Mucosa of rectum (tissue), 2 donors: ENCODE measurements around the gene EML2.
"Not testable (repeated sequence)": the region's sequence is repeated elsewhere in the genome, so short reads cannot be mapped to it uniquely, and the experiment has no call there.

ENCODE experiments used
- H3K27ac ChIP-seq, 2 donors: one replicate each; pipeline ENCODE4 v1.7.0; 2013; ENCODE audit warnings: inconsistent platforms in 2 of 2, low read depth in 2 of 2, low read length in 2 of 2
- H3K27me3 ChIP-seq, 2 donors: one replicate each; pipeline ENCODE4 v1.7.0; 2013; ENCODE audit warnings: low read length in 2 of 2; ENCODE audit not compliant: control insufficient read depth in 2 of 2, insufficient read depth in 2 of 2
- H3K36me3 ChIP-seq, 2 donors: one replicate each; pipeline ENCODE4 v1.7.0; 2013; ENCODE audit warnings: low read length in 2 of 2; ENCODE audit not compliant: control insufficient read depth in 2 of 2, insufficient read depth in 2 of 2
- H3K4me1 ChIP-seq, 2 donors: one replicate each; pipeline ENCODE4 v1.7.0; 2013; ENCODE audit warnings: low read length in 2 of 2, mild to moderate bottlenecking in 1 of 2; ENCODE audit not compliant: control insufficient read depth in 2 of 2, insufficient read depth in 2 of 2
- H3K4me3 ChIP-seq, 2 donors: one replicate each; pipeline ENCODE4 v1.7.0; 2013; ENCODE audit warnings: low read length in 2 of 2
- H3K9ac ChIP-seq, 2 donors: one replicate each; pipeline ENCODE4 v1.7.0; 2013; ENCODE audit warnings: low read length in 2 of 2, low read depth in 1 of 2, mild to moderate bottlenecking in 1 of 2
- H3K9me3 ChIP-seq, 2 donors: one replicate each; pipeline ENCODE4 v1.7.0; 2013; ENCODE audit warnings: low read length in 2 of 2; ENCODE audit not compliant: control insufficient read depth in 2 of 2
- donor health status: healthy.
- donor health status: Normal muscosa, but diverticular disease.

Gene EML2

DNA sequence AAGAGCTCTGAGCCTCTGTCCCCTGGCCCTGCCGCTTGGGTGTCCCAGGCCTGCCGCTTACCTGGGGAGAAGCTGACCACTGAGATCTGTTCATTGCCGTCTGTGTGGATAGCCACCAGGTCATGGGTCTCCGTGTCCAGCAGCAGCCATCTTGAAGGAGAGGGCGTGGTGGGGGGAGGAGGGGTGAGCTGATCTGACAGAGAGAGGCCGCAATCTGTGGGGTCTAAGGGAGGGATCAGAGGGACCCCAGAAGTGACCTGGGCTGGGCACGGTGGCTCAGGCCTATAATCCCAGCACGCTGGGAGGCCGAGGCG is 22.5 kb downstream of the EML2 start:
- Histone ChIP-seq H3K9me3 (no peaks in the 10 kb centered on the region), H3K27ac (no peak overlapping the region), H3K9ac (no peak overlapping the region), H3K27me3 (no peaks in the 10 kb centered on the region), H3K4me1 (peaks cover 16 to 23% of the 10 kb centered on the region in 2 donors), H3K36me3 (peaks cover 36 to 45% of the 10 kb centered on the region in 2 donors), H3K4me3 (no peak overlapping the region)

DNA sequence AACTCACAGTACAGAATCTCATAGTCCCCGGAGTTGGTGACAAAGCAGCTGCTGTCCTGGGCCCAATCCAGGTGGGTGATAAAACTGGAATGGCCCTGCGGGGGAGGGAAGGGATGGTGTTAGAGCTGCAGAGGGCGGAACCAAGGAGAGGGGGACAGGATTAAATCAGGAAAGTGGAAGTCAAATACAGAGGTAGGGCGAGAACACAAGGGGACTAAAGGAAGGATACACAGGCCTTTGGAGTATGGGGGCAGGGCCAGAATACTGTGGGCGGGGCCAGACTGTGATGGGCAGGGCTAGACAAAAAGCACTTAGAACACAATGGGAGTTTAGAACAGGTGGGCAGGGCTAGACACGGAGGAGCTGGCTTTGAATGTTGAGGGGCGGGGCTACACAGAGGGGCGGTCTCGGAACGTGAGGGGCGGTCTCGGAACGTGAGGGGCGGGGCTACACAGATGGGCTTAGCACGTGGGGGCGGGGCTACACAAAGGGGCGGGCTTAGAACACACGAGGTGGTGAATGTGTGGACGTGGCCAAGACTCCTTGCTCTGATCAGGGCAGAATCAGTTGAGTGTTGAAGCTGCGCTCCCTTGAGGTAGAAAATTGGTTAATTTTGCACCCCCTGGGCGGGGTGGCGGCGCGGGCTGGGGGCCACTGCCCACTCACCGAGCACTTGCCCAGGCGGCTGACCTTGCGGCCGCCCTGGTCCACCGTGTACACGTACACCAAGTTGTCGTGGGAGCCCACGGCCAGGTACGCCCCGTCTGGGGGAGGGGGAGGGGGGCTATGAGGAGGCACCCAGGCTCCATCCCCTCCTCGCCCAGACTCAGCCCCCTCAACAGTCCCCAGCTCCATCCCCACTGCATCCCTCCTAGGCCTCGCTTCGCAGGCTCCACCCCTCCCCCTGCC is 23.1 kb downstream of the EML2 start:
- H3K4me1 ChIP-seq, result peaks cover 16 to 23% of the 10 kb centered on the region in 2 donors
- H3K9me3 ChIP-seq, result no peaks in the 10 kb centered on the region
- H3K4me3 ChIP-seq, result peak overlapping the region; percentile 6 to 45
- H3K9ac ChIP-seq, result peak overlapping the region; percentile 20 to 57
- no peaks in the 10 kb centered on the region for H3K27me3 ChIP-seq
- peak overlapping the region; percentile 72 to 78 for H3K27ac ChIP-seq
- peaks cover 32 to 41% of the 10 kb centered on the region in 2 donors for H3K36me3 ChIP-seq

DNA sequence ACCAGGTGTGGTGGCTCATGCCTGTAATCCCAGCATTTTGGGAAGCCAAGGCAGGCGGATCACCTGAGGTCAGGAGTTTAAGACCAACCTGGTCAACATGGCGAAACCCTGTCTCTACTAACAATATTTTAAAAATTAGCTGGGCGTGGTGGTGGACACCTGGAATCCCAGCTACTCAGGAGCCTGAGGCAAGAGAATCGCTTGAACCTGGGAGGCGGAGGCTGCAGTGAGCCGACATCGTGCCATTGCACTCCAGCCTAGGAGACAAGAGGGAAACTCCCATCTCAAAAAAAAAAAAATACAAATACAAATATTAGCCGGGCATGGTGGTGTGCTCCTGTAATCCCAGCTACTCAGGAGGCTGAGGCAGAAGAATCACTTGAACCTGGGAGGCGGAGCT is 24.1 kb downstream of the EML2 start:
- Histone ChIP-seq H3K27ac (peak overlapping the region; percentile 95 to 96), H3K4me1 (peaks cover 16 to 23% of the 10 kb centered on the region in 2 donors), H3K9ac (peak overlapping the region in 1 of 2 donors; percentile 58), H3K36me3 (peaks cover 27 to 35% of the 10 kb centered on the region in 2 donors)
- not testable (repeated sequence) for H3K27me3 ChIP-seq, H3K9me3 ChIP-seq, H3K4me3 ChIP-seq

- Histone ChIP-seq H3K27ac (peak overlapping the region; percentile 95 to 96), H3K4me3 (peak overlapping the region; percentile 28 to 38), H3K36me3 (peaks cover 27 to 39% of the 10 kb centered on the region in 2 donors), H3K9ac (peak overlapping the region; percentile 26 to 58), H3K9me3 (no peaks in the 10 kb centered on the region), H3K4me1 (peaks cover 16 to 23% of the 10 kb centered on the region in 2 donors), H3K27me3 (no peaks in the 10 kb centered on the region)
Observed at GRCh38 chr19:45613926-45614725, 25.1 kb downstream of the EML2 start.

- Histone ChIP-seq H3K27me3 (no peaks in the 10 kb centered on the region), H3K9ac (no peak overlapping the region), H3K9me3 (no peaks in the 10 kb centered on the region), H3K4me1 (peaks cover 9 to 14% of the 10 kb centered on the region in 2 donors), H3K4me3 (no peak overlapping the region), H3K36me3 (peaks cover 22 to 30% of the 10 kb centered on the region in 2 donors), H3K27ac (no peak overlapping the region)
Observed at GRCh38 chr19:45608948-45609347, 30.2 kb downstream of the EML2 start.

DNA sequence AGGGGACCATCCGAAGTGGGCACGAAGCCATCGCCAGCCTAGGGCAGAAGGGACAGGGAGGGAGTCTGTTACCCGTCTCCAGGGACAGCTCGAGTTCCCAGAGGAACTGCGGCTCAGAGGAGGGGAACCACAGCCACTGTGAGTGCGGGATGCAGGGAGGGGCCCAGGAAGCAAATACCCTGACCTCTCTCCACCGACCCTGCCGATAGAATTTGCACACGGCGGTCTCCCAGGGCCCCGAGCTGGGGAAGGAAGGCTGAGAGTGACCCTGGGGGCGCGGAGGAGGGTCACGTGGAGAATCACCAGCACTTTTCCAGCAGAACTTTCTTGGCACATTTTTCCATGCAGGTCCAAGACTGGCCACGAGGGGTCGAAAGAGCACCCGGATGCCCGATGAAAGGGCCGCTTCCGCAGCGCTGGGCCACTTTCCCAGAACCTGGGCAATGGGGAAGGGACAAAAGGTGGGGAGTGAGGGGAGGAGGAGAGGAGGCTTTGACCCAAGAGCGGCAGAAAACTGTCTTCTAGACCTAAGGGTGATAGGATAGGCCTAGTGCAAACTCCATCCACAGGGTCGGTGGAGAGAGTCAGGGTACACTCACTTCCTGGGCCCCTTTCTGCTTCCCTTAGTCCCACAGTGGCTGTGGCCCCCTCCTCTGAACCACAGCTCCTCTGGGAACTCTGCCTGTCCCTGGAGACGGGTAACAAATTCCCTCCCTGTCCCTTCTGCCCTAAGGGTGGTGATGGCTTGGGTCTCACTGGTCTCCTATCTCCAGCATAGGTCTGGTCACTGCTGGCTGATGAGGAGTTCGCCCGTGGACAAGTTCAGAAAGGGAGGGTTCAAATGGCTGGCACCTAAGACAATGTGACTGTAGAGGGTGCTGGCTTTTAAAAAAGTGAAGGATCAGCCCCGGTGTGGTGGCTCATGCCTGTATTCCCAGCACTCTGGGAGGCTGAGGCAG is 31.8 kb downstream of the EML2 start:
- peak overlapping the region; percentile 14 to 23 for H3K9ac ChIP-seq
- H3K27me3 ChIP-seq, result peaks cover 3 to 5% of the 10 kb centered on the region in 2 donors
- no peak overlapping the region for H3K27ac ChIP-seq
- peaks cover 5 to 9% of the 10 kb centered on the region in 2 donors for H3K4me1 ChIP-seq
- peaks cover 12 to 19% of the 10 kb centered on the region in 2 donors for H3K36me3 ChIP-seq
- no peaks in the 10 kb centered on the region for H3K9me3 ChIP-seq
- H3K4me3 ChIP-seq, result peak overlapping the region in 1 of 2 donors; percentile 26

DNA sequence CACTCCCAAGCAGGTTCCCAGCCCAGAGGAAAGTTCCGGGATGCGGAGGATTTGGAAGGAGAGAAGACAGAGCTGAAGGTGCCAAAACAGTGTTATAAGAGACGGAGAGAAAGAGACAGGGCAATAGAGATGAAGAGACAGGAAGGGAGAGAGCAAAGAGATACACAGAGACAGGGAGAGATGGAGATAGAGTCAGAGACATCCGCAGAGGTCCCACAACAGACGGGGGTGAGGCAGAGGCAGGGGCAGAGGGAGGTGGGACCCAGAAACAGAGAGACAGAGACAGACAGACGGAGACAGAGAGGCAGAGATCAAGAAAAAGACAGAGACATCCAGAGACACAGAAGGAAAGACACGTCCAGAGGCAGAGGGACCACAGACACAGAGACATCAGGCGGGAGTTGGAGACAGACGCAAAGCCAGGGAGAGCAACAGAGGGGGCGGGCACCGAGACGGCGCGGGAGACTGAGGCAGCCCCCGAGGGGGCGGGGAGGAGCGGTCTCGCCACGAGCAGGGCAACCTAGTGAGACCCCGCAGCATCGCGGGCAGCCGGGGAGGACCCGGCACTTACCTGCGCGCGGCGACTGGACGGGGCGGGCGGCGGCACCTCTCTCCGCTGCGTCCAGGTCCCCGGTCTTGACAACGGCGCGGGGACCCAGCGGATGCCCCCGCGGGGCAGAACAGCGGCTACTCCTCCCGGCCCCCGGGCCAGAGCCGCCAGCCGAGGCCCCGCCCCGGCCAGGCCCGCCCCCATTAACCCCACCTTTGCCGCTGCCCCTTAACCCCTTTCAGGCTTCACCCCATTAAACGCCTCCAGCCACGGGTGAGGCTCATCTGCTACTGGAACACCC is 37.4 kb downstream of the EML2 start, which contains the start of gene GPR4:
GPR4 (minus strand) TSS at position 689 of the 851 bp plus-strand sequence. CDS start 10,346 bp downstream, outside the sequence.
- Histone ChIP-seq H3K27ac (no peak within 1 kb of the TSS), H3K9ac (no peak within 1 kb of the TSS), H3K27me3 (peaks cover 47 to 53% of the 10 kb centered on the region in 2 donors), H3K4me3 (peak within 1 kb of the TSS in 1 of 2 donors; percentile 54), H3K4me1 (peaks cover under 1 to 4% of the 10 kb centered on the region in 2 donors), H3K9me3 (no peaks in the 10 kb centered on the region), H3K36me3 (no peaks in the 10 kb centered on the region)

DNA sequence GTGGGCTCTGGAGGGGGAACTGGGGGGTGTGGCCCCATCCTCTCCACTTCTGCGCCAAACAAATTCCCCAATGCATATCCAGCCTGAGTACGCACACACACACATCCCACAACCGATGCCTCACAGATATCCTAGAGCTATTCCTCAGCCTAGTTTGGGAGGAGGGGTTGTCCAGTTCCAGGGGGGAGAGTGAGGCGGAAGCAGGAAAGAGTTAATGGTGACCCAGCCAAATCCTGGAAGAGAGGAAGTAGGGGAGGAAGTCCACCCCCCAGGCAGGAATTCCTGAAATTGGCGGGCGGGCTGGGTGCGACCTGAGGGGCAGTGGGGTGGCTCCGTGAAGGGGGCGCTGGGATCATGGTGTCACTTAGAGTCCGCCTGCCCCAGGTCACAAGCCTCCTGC is 38.1 kb downstream of the EML2 start:
- no peak overlapping the region for H3K27ac ChIP-seq
- H3K9ac ChIP-seq, result no peak overlapping the region
- no peak overlapping the region for H3K4me3 ChIP-seq
- H3K9me3 ChIP-seq, result no peaks in the 10 kb centered on the region
- no peaks in the 10 kb centered on the region for H3K36me3 ChIP-seq
- H3K27me3 ChIP-seq, result peaks cover 47 to 53% of the 10 kb centered on the region in 2 donors
- H3K4me1 ChIP-seq, result peaks cover 0 to 4% of the 10 kb centered on the region in 2 donors
